ENCODE results near the gene PRSS1.
"Not testable (repeated sequence)": the region's sequence is repeated elsewhere in the genome, so short reads cannot be mapped to it uniquely, and the experiment has no call there.

PRSS1 gene

GRCh38 chr7:142749218-142749993, at the start of gene PRSS1:
Gene PRSS1 (plus strand): TSS chr7:142749472. CDS start chr7:142749485, 13 bp downstream.
- DNase-seq (ENCODE audit: low read depth): no peak
- H3K4me3 ChIP-seq (ENCODE audit: low read length): no peak within 1 kb of the TSS
- TF ChIP-seq, protein P1, sequence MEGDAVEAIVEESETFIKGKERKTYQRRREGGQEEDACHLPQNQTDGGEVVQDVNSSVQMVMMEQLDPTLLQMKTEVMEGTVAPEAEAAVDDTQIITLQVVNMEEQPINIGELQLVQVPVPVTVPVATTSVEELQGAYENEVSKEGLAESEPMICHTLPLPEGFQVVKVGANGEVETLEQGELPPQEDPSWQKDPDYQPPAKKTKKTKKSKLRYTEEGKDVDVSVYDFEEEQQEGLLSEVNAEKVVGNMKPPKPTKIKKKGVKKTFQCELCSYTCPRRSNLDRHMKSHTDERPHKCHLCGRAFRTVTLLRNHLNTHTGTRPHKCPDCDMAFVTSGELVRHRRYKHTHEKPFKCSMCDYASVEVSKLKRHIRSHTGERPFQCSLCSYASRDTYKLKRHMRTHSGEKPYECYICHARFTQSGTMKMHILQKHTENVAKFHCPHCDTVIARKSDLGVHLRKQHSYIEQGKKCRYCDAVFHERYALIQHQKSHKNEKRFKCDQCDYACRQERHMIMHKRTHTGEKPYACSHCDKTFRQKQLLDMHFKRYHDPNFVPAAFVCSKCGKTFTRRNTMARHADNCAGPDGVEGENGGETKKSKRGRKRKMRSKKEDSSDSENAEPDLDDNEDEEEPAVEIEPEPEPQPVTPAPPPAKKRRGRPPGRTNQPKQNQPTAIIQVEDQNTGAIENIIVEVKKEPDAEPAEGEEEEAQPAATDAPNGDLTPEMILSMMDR (conservative IDR thresholded peaks at IDR 0.05; ENCODE audit: low read length): no peak

DNA sequence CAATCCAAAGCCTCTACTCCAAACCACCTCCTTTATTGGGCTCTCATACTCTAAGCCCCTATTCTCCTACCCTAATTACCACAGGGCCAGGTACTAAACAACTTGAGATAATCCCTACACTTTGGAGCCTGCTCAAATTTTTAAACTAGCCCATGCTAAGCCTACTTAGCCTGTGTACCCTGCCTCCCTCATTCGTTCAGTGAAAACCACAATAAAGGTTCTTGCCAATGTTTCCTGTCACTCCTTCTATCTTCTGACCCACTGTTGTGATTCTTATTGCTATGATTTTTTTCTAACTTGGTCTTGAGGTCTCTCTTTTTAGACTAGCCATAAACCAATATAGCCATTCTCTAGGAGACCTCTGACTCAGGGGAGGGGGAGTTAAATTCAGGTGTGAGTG, 48.3 kb upstream of the PRSS1 start:
- not testable (repeated sequence) for H3K4me3 ChIP-seq (ENCODE audit: low read length); DNase-seq (ENCODE audit: low read depth)

DNA sequence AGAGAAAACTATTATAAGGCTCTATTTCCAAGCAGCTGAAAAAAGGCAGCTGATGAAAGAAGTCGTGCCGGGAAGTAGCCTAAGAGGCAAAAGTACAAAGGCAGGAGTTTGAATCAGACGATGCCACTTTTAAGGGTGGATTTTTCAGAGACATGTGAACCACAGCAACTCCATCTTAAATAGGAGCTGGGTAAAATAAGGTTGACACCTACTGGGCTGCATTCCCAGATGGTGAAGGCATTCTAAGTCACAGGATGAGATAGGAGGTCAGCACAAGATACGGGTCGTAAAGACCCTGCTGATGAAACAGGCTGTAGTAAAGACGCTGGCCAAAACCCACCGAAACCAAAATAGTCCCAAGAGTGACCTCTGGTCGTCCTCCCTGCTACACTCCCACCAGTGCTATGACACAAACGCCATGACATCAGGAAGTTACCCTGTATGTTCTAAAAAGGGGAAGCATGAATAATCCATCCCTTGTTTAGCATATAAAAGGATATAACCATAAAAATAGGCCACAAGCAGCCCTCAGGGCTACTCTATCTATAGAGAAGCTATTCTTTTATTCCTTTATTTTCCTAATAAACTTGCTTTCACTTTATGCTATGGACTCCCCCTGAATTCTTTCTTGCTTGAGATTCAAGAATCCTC, 45.5 kb upstream of the PRSS1 start:
- H3K4me3 ChIP-seq (ENCODE audit: low read length): no peak overlapping the region
- DNase-seq (ENCODE audit: low read depth): no peak
- TF ChIP-seq, protein P1 (conservative IDR thresholded peaks at IDR 0.05; ENCODE audit: low read length): no peak

- not testable (repeated sequence) for DNase-seq (ENCODE audit: low read depth); H3K4me3 ChIP-seq (ENCODE audit: low read length)
Observed at GRCh38 chr7:142708726-142709125, 40.5 kb upstream of the PRSS1 start.

GRCh38 chr7:142709921-142710320, 39.4 kb upstream of the PRSS1 start:
- TF ChIP-seq, protein P1 (conservative IDR thresholded peaks at IDR 0.05; ENCODE audit: low read length): no peak
- H3K4me3 ChIP-seq (ENCODE audit: low read length): no peak overlapping the region
- no peak for DNase-seq (ENCODE audit: low read depth)

DNA sequence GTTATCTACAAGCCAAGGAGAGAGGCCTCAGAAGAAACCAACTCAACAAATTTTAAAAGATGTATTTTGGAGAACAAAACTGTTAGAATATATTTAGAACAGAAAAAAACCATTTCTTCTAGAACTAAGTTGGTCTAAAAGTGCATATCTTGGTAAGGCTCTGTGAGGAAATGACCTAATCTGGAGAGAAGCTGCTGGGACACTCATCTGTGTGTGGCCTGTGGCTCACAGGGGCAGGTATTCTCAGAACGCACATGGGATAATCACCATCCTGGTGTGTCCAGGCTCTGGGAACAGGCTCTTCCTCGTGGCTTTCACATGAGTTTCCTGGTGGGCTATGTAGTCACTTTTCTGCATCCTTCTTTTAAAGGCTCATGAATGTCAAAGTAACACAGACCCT, 38.1 kb upstream of the PRSS1 start:
- TF ChIP-seq, protein P1 (conservative IDR thresholded peaks at IDR 0.05; ENCODE audit: low read length): no peak
- H3K4me3 ChIP-seq (ENCODE audit: low read length): no peak overlapping the region
- DNase-seq (ENCODE audit: low read depth): no peak

DNA sequence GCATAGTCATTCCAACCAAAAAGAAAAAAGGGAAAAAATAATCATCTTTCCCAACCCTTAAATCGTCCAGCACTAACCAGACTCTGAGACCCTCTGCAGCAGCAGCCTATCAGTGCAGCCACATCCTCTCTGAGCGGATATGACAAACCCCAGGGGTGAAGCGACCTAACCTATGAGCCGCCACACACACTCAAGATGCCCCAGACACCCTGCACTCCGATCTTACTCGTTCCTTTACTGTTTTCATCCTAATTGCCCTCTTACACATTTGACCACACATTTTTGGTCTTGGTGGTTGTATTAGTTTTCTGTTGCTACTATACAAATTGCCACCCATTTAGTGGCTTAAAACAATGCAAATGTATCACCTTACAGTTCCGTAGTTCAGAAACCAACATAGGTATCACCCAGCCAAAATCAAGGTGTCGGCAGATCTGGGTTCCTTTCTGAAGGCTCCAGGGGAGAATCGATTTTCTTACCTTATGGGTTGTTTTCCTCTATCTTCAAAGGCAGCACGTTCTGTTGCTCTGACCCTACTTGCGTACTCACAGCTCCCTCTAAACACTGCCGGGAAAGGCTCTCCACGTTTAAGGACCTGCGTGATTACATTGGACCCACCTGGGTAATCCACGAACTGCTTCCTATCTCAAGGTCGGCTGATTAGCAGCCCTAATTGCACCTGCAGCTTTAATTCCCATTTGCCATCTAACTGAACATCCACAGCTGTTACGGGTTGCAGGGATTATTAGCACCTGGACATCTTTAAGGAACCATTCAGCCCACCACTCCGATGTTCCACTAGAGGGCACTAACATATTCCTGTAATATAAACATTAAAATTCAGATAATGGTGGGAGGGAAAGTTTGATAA, 37.3 kb upstream of the PRSS1 start:
- peak; percentile 23 for DNase-seq (ENCODE audit: low read depth)
- no peak overlapping the region for H3K4me3 ChIP-seq (ENCODE audit: low read length)
- TF ChIP-seq, protein P1 (conservative IDR thresholded peaks at IDR 0.05; ENCODE audit: low read length): peak; percentile 69

Data from AG10803 (cell line).